B cell (primary cell): ENCODE measurements around the gene SRP19.

Experiments used
- CTCF ChIP-seq: fragments of 200-600 bp; IDR thresholded peaks from one replicate; pipeline ENCODE4 v1.8.0; 2022; ENCODE audit warnings: antibody characterized with exemption, mild to moderate bottlenecking
- EZH2 ChIP-seq: IDR thresholded peaks from 2 replicates; pipeline ENCODE4 v1.6.1; 2012; ENCODE audit warnings: borderline replicate concordance, low read depth, mild to moderate bottlenecking, moderate library complexity, low read length; ENCODE audit not compliant: insufficient read depth, poor library complexity, severe bottlenecking

- TF ChIP-seq CTCF = no peak
- TF ChIP-seq EZH2 = no peak
Observed at GRCh38 chr5:112847306-112847705, 13.8 kb upstream of the SRP19 start.
